Body of pancreas (tissue), 4 donors: ENCODE measurements around the gene SCYGR8.

Source experiments
- POLR2A ChIP-seq, 3 donors: fragments of 450-650 bp; IDR thresholded peaks; one replicate each; pipeline ENCODE4 v1.6.1; 2016; ENCODE audit warnings: antibody characterized with exemption in 3 of 3, mild to moderate bottlenecking in 2 of 3
- TF ChIP-seq, protein P1 (sequence below), 7 experiments: fragments of 450-650 bp in 4 of 7; fragments of 200-600 bp in 3 of 7; sonication (generic) in 3 of 7; IDR thresholded peaks; one replicate each; pipeline ENCODE4 v1.5.1; 2016 to 2019; ENCODE audit warnings: antibody characterized with exemption in 7 of 7

DNA sequence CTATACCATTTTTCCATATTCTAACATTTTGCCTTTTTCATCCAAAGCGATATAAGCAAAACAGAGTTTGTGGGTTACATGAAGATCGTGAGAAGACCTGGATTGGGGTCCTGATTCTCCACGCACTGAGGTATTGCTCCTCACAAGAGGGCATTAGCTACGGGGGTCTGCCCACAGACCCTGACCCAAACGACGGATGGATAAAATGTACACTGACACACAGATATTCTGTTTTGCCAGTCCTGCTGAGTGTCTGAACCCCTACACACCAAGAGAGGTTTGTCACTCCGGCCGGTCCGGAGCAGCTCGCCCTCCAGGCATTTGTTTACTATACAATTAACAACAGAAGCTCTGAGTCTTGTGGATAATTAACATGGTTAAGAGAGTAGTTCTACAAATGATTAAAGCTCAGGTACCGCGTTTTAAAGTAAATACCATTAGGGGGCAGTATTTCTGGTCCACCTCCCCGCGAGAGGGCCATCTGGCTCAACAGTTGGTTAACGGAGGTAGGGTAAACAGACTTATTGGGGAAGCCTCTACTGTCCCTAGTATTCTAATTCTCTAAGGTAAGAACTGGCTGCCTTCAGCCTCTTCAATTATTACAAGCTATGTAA is 28.4 kb downstream of the SCYGR8 start:
- TF ChIP-seq, protein P1, sequence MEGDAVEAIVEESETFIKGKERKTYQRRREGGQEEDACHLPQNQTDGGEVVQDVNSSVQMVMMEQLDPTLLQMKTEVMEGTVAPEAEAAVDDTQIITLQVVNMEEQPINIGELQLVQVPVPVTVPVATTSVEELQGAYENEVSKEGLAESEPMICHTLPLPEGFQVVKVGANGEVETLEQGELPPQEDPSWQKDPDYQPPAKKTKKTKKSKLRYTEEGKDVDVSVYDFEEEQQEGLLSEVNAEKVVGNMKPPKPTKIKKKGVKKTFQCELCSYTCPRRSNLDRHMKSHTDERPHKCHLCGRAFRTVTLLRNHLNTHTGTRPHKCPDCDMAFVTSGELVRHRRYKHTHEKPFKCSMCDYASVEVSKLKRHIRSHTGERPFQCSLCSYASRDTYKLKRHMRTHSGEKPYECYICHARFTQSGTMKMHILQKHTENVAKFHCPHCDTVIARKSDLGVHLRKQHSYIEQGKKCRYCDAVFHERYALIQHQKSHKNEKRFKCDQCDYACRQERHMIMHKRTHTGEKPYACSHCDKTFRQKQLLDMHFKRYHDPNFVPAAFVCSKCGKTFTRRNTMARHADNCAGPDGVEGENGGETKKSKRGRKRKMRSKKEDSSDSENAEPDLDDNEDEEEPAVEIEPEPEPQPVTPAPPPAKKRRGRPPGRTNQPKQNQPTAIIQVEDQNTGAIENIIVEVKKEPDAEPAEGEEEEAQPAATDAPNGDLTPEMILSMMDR (IDR thresholded peaks at IDR 0.05): peak in 3 of 7 experiments; percentile 12 to 19 (median 17)
- no peak for TF ChIP-seq POLR2A (IDR thresholded peaks at IDR 0.05)
